HEK293 (cell line): ENCODE results near the gene MYO5B.

Source experiments
- TCF7L2 ChIP-seq: IDR thresholded peaks from 2 replicates; pipeline ENCODE4 v1.6.1; 2011; ENCODE audit warnings: low read depth, mild to moderate bottlenecking, inconsistent platforms, low read length, moderate library complexity, borderline replicate concordance
- ZBTB26 ChIP-seq: fragments of 450-650 bp; formaldehyde crosslinking; optimal IDR thresholded peaks from 2 replicates; pipeline ENCODE3; 2016; ENCODE audit warnings: missing biosample characterization, mild to moderate bottlenecking, missing genetic modification characterization
- ZNF501 ChIP-seq: fragments of 450-650 bp; formaldehyde crosslinking; IDR thresholded peaks from 2 replicates; pipeline ENCODE4 v1.5.1; 2016; ENCODE audit warnings: missing biosample characterization, missing genetic modification characterization
- ZNF521 ChIP-seq: fragments of 450-650 bp; formaldehyde crosslinking; IDR thresholded peaks from 2 replicates; pipeline ENCODE4 v1.5.1; 2017; ENCODE audit warnings: missing biosample characterization, mild to moderate bottlenecking, missing genetic modification characterization
- ZNF549 ChIP-seq: fragments of 450-650 bp; IDR thresholded peaks from 2 replicates; pipeline ENCODE4 v1.5.1; 2018; ENCODE audit warnings: missing biosample characterization, missing genetic modification characterization, mild to moderate bottlenecking, inconsistent platforms, moderate library complexity
- ZNF792 ChIP-seq: fragments of 450-650 bp; formaldehyde crosslinking; IDR thresholded peaks from 2 replicates; pipeline ENCODE4 v1.5.1; 2016; ENCODE audit warnings: missing biosample characterization, missing genetic modification characterization
- ZNF837 ChIP-seq: fragments of 450-650 bp; formaldehyde crosslinking; IDR thresholded peaks from 2 replicates; pipeline ENCODE4 v1.5.1; 2016; ENCODE audit warnings: missing biosample characterization, missing genetic modification characterization
- TF ChIP-seq, protein P1 (sequence below): fragments of 450-650 bp; formaldehyde crosslinking; IDR thresholded peaks from 2 replicates; pipeline ENCODE4 v1.5.1; 2016; ENCODE audit warnings: missing biosample characterization, missing genetic modification characterization
- TF ChIP-seq, protein P2 (sequence below): fragments of 450-650 bp; formaldehyde crosslinking; IDR thresholded peaks from 2 replicates; pipeline ENCODE4 v1.5.1; 2016; ENCODE audit warnings: missing biosample characterization, missing genetic modification characterization
- TF ChIP-seq, protein P3 (sequence below): fragments of 450-650 bp; formaldehyde crosslinking; IDR thresholded peaks from 2 replicates; pipeline ENCODE4 v1.5.1; 2016; ENCODE audit warnings: missing biosample characterization, missing genetic modification characterization
- TF ChIP-seq, protein P4 (sequence below): fragments of 450-650 bp; formaldehyde crosslinking; IDR thresholded peaks from 2 replicates; pipeline ENCODE4 v1.5.1; 2016; ENCODE audit warnings: missing biosample characterization, missing genetic modification characterization, borderline replicate concordance

GRCh38 chr18:50033004-50033403 is 161.9 kb downstream of the MYO5B start:
- TF ChIP-seq ZBTB26, result no peak
- TF ChIP-seq, protein P1, sequence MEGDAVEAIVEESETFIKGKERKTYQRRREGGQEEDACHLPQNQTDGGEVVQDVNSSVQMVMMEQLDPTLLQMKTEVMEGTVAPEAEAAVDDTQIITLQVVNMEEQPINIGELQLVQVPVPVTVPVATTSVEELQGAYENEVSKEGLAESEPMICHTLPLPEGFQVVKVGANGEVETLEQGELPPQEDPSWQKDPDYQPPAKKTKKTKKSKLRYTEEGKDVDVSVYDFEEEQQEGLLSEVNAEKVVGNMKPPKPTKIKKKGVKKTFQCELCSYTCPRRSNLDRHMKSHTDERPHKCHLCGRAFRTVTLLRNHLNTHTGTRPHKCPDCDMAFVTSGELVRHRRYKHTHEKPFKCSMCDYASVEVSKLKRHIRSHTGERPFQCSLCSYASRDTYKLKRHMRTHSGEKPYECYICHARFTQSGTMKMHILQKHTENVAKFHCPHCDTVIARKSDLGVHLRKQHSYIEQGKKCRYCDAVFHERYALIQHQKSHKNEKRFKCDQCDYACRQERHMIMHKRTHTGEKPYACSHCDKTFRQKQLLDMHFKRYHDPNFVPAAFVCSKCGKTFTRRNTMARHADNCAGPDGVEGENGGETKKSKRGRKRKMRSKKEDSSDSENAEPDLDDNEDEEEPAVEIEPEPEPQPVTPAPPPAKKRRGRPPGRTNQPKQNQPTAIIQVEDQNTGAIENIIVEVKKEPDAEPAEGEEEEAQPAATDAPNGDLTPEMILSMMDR (tag by site-specific recombination), result no peak
- no peak for TF ChIP-seq ZNF521 (tag by site-specific recombination)
- TF ChIP-seq, protein P2, sequence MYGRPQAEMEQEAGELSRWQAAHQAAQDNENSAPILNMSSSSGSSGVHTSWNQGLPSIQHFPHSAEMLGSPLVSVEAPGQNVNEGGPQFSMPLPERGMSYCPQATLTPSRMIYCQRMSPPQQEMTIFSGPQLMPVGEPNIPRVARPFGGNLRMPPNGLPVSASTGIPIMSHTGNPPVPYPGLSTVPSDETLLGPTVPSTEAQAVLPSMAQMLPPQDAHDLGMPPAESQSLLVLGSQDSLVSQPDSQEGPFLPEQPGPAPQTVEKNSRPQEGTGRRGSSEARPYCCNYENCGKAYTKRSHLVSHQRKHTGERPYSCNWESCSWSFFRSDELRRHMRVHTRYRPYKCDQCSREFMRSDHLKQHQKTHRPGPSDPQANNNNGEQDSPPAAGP (tag by site-specific recombination), result no peak
- no peak for TF ChIP-seq ZNF837 (tag by site-specific recombination)
- no peak for TF ChIP-seq ZNF792
- TF ChIP-seq TCF7L2, result no peak
- TF ChIP-seq, protein P3, sequence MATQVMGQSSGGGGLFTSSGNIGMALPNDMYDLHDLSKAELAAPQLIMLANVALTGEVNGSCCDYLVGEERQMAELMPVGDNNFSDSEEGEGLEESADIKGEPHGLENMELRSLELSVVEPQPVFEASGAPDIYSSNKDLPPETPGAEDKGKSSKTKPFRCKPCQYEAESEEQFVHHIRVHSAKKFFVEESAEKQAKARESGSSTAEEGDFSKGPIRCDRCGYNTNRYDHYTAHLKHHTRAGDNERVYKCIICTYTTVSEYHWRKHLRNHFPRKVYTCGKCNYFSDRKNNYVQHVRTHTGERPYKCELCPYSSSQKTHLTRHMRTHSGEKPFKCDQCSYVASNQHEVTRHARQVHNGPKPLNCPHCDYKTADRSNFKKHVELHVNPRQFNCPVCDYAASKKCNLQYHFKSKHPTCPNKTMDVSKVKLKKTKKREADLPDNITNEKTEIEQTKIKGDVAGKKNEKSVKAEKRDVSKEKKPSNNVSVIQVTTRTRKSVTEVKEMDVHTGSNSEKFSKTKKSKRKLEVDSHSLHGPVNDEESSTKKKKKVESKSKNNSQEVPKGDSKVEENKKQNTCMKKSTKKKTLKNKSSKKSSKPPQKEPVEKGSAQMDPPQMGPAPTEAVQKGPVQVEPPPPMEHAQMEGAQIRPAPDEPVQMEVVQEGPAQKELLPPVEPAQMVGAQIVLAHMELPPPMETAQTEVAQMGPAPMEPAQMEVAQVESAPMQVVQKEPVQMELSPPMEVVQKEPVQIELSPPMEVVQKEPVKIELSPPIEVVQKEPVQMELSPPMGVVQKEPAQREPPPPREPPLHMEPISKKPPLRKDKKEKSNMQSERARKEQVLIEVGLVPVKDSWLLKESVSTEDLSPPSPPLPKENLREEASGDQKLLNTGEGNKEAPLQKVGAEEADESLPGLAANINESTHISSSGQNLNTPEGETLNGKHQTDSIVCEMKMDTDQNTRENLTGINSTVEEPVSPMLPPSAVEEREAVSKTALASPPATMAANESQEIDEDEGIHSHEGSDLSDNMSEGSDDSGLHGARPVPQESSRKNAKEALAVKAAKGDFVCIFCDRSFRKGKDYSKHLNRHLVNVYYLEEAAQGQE, result no peak
- TF ChIP-seq, protein P4, sequence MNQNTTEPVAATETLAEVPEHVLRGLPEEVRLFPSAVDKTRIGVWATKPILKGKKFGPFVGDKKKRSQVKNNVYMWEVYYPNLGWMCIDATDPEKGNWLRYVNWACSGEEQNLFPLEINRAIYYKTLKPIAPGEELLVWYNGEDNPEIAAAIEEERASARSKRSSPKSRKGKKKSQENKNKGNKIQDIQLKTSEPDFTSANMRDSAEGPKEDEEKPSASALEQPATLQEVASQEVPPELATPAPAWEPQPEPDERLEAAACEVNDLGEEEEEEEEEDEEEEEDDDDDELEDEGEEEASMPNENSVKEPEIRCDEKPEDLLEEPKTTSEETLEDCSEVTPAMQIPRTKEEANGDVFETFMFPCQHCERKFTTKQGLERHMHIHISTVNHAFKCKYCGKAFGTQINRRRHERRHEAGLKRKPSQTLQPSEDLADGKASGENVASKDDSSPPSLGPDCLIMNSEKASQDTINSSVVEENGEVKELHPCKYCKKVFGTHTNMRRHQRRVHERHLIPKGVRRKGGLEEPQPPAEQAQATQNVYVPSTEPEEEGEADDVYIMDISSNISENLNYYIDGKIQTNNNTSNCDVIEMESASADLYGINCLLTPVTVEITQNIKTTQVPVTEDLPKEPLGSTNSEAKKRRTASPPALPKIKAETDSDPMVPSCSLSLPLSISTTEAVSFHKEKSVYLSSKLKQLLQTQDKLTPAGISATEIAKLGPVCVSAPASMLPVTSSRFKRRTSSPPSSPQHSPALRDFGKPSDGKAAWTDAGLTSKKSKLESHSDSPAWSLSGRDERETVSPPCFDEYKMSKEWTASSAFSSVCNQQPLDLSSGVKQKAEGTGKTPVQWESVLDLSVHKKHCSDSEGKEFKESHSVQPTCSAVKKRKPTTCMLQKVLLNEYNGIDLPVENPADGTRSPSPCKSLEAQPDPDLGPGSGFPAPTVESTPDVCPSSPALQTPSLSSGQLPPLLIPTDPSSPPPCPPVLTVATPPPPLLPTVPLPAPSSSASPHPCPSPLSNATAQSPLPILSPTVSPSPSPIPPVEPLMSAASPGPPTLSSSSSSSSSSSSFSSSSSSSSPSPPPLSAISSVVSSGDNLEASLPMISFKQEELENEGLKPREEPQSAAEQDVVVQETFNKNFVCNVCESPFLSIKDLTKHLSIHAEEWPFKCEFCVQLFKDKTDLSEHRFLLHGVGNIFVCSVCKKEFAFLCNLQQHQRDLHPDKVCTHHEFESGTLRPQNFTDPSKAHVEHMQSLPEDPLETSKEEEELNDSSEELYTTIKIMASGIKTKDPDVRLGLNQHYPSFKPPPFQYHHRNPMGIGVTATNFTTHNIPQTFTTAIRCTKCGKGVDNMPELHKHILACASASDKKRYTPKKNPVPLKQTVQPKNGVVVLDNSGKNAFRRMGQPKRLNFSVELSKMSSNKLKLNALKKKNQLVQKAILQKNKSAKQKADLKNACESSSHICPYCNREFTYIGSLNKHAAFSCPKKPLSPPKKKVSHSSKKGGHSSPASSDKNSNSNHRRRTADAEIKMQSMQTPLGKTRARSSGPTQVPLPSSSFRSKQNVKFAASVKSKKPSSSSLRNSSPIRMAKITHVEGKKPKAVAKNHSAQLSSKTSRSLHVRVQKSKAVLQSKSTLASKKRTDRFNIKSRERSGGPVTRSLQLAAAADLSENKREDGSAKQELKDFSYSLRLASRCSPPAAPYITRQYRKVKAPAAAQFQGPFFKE (tag by site-specific recombination), result no peak
- no peak for TF ChIP-seq ZNF501
- TF ChIP-seq ZNF549 (tag by site-specific recombination), result no peak
